ENCODE results near the gene ZMIZ1.

DNA sequence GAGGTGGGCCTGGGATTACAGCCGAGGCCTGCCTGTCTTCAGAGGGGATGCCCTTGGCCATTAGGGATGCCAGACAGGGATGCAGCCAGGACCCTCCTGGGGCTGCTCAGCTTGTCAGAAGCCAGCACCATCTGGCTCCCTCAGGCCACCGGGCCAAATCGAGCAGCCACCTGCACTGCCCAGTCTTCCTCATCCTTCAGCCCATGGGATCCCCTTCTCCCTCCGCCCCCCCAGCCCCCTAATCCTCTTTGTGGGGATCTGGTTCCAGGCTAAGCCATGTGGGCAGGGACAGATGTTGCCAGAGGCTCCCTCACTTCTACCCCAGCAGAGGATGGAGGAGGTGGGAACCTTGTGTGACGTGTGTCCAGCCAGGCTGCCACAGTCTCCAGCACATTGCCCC is 141.1 kb downstream of the ZMIZ1 start:
- TF ChIP-seq, protein P1, sequence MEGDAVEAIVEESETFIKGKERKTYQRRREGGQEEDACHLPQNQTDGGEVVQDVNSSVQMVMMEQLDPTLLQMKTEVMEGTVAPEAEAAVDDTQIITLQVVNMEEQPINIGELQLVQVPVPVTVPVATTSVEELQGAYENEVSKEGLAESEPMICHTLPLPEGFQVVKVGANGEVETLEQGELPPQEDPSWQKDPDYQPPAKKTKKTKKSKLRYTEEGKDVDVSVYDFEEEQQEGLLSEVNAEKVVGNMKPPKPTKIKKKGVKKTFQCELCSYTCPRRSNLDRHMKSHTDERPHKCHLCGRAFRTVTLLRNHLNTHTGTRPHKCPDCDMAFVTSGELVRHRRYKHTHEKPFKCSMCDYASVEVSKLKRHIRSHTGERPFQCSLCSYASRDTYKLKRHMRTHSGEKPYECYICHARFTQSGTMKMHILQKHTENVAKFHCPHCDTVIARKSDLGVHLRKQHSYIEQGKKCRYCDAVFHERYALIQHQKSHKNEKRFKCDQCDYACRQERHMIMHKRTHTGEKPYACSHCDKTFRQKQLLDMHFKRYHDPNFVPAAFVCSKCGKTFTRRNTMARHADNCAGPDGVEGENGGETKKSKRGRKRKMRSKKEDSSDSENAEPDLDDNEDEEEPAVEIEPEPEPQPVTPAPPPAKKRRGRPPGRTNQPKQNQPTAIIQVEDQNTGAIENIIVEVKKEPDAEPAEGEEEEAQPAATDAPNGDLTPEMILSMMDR (conservative IDR thresholded peaks at IDR 0.05; ENCODE audit: low read depth, low read length) = no peak
- TF ChIP-seq EZH2 (IDR thresholded peaks at IDR 0.05; ENCODE audit: borderline replicate concordance, low read depth, low read length, poor library complexity, severe bottlenecking) = no peak
